T-cell (primary cell): ENCODE data around the gene IMMP1L. TPM values are rescaled to one million over a fixed set of nuclear protein-coding genes. Genes with fewer than 3 reads are reported as not detected.

Source experiments
- ATAC-seq, 4 experiments: fragments of 200-7000 bp in 3 of 4; fragments of 150-1000 bp in 1 of 4; cut with Tn5 transposase; replicated peaks in 1 of 4; 1 replicate in 3 of 4; 2 replicates in 1 of 4; pipeline ENCODE4 v1.10.0; 2021; ENCODE audit warnings: moderate library complexity in 3 of 4, mild to moderate bottlenecking in 2 of 4, moderate number of reproducible peaks in 1 of 4
- CTCF ChIA-PET, 2 donors: fragments of 300-600 bp; sonication (Branson Sonifier 250); formaldehyde crosslinking; loops; one replicate each; lab custom pipeline; 2022; ENCODE audit warnings: antibody characterized with exemption in 2 of 2; lab: Charles Lee
- POLR2A ChIA-PET, 2 donors: fragments of 300-600 bp; sonication (Branson Sonifier 250); formaldehyde crosslinking; loops; one replicate each; lab custom pipeline; 2022; ENCODE audit warnings: antibody characterized with exemption in 2 of 2; lab: Charles Lee
- DNase-seq, 35 experiments: peaks; one replicate each; pipeline versions ENCODE4 v3.0.0 to v3.0.0-alpha.2; 2013 to 2023
- H3K27ac ChIP-seq: one replicate; pipeline ENCODE4 v1.5.1; 2013; ENCODE audit warnings: low read length
- H3K27me3 ChIP-seq, 2 experiments: replicated peaks in 1 of 2; 1 replicate in 1 of 2; 2 replicates in 1 of 2; pipeline versions ENCODE4 v1.6.1 to v1.7.0; 2013; ENCODE audit warnings: low read length in 1 of 2, mixed read lengths in 1 of 2; ENCODE audit not compliant: control insufficient read depth in 2 of 2, insufficient read depth in 2 of 2; ENCODE audit errors: extremely low read depth in 1 of 2
- H3K36me3 ChIP-seq, 2 donors: 1 replicate in 1 of 2; 2 replicates in 1 of 2; pipeline versions ENCODE4 v1.6.1 to v1.7.0; 2013; ENCODE audit warnings: low read length in 1 of 2; ENCODE audit not compliant: control insufficient read depth in 2 of 2, insufficient read depth in 1 of 2; ENCODE audit errors: extremely low read depth in 1 of 2
- H3K4me1 ChIP-seq, 2 experiments: 1 replicate in 1 of 2; 2 replicates in 1 of 2; pipeline versions ENCODE4 v1.6.1 to v1.7.0; 2013; ENCODE audit warnings: low read length in 2 of 2, mixed read lengths in 1 of 2; ENCODE audit not compliant: insufficient read depth in 2 of 2, control insufficient read depth in 1 of 2; ENCODE audit errors: extremely low read depth in 1 of 2
- H3K4me3 ChIP-seq, 2 donors: 1 replicate in 1 of 2; 2 replicates in 1 of 2; pipeline versions ENCODE4 v1.5.1 to v1.7.0; 2013; ENCODE audit warnings: mild to moderate bottlenecking in 2 of 2, low read length in 1 of 2, moderate library complexity in 1 of 2; ENCODE audit not compliant: control insufficient read depth in 1 of 2; ENCODE audit errors: extremely low read depth in 1 of 2
- H3K9me3 ChIP-seq: 2 replicates; pipeline ENCODE4 v1.7.0; 2013
- H3K27ac Mint-ChIP-seq, 2 donors: one replicate each; pipeline ENCODE4 v1.8.0; 2020 to 2021; ENCODE audit warnings: mild to moderate bottlenecking in 2 of 2, mixed read lengths in 2 of 2
- H3K27me3 Mint-ChIP-seq, 2 donors: one replicate each; pipeline ENCODE4 v1.8.0; 2021 to 2022; ENCODE audit warnings: mixed read lengths in 2 of 2
- H3K36me3 Mint-ChIP-seq: one replicate; pipeline ENCODE4 v1.8.0; 2021; ENCODE audit warnings: mixed read lengths
- H3K4me1 Mint-ChIP-seq, 3 donors: one replicate each; pipeline ENCODE4 v1.8.0; 2020 to 2022; ENCODE audit warnings: mixed read lengths in 3 of 3, mild to moderate bottlenecking in 1 of 3
- H3K4me3 Mint-ChIP-seq, 3 donors: one replicate each; pipeline ENCODE4 v1.8.0; 2020 to 2022; ENCODE audit warnings: mild to moderate bottlenecking in 3 of 3, mixed read lengths in 3 of 3, moderate library complexity in 3 of 3
- H3K9me3 Mint-ChIP-seq, 3 donors: one replicate each; pipeline ENCODE4 v1.8.0; 2020 to 2022; ENCODE audit warnings: mixed read lengths in 3 of 3
- WGBS: methylation state at CpG from one replicate; pipeline ENCODE4 v1.1.5; 2013; ENCODE audit warnings: missing lambda C conversion rate; ENCODE audit not compliant: insufficient coverage; 5-methylcytosine and 5-hydroxymethylcytosine counted together
- total RNA-seq, 35 experiments: library from RNA in 6 of 35; stranded (reverse) in 6 of 35; fragments of 120-200 nt in 1 of 35; gene quantifications; one replicate each; pipeline versions ENCODE4 v1.2.1 to v1.2.4 and lab custom pipeline; 2013 to 2026

IMMP1L gene
- total RNA-seq, 5 donors from 2014 or later (not counting 1 experiment from before 2014, with no cell fraction given), result 8.2 to 16.3 (median 14.2) TPM

DNA sequence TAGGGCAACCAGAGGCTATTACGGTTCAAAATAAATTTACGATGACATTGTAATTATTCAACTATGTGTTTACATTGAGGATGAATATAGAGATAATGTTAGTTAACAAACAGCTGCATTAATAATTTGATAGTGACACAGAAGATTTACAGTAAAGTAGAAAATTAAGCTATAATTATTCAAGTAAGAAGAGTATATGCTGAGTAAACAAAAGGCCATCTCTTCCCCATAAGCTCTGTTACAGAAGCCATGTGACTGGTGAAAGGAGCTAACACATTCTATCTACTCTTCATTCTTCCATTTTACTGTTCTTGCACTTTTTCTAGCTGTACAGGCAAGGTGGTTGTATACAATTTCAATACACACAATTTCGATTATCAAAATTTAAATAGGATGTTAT, 54.2 kb downstream of the IMMP1L start:
- H3K4me1 ChIP-seq, result no peaks in the 10 kb centered on the region
- ChIA-PET CTCF (no interaction called here), POLR2A (no interaction called here)
- no peak overlapping the region for H3K27ac Mint-ChIP-seq
- ATAC-seq (no peak), DNase-seq (no peak)
- H3K27me3 ChIP-seq, result no peaks in the 10 kb centered on the region
- WGBS, result no CpG with 5 or more reads among the region's 3 CpGs
- no peak overlapping the region for H3K4me3 ChIP-seq
- H3K36me3 Mint-ChIP-seq, result peaks cover 60% of the 10 kb centered on the region
- H3K4me3 Mint-ChIP-seq, result no peak overlapping the region
- peaks cover 0 to 7% (median 2%) of the 10 kb centered on the region in 3 donors for H3K4me1 Mint-ChIP-seq
- peaks cover 0 to 5% of the 10 kb centered on the region in 2 donors for H3K36me3 ChIP-seq
- no peaks in the 10 kb centered on the region for H3K9me3 Mint-ChIP-seq
- no peaks in the 10 kb centered on the region for H3K9me3 ChIP-seq
- H3K27me3 Mint-ChIP-seq, result no peaks in the 10 kb centered on the region
- H3K27ac ChIP-seq, result no peak overlapping the region

DNA sequence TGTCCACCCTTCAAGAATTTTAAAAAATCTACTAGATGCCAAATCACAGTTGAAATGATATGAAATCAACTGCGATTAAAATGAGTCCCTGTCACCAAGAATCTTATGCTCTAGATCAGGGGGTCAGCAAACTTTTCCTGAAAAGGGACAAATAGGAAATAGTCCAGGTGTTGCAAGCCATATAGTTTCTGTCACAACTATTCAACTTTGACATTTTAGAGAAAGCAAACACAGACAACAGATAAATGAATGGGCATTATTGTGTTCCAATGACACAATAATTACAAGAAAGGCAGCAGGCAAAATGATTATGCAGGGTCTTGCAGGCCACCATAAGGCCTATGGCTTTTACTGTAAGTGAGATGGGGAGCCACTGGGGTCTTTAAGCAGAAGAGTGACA, 58.6 kb downstream of the IMMP1L start:
- H3K36me3 Mint-ChIP-seq, result peaks cover 65% of the 10 kb centered on the region
- ChIA-PET POLR2A (no interaction called here), CTCF (no interaction called here)
- H3K27ac Mint-ChIP-seq, result no peak overlapping the region
- Histone ChIP-seq H3K4me3 (no peak overlapping the region), H3K27ac (no peak overlapping the region), H3K4me1 (no peaks in the 10 kb centered on the region), H3K36me3 (peaks cover 3 to 5% of the 10 kb centered on the region in 2 donors), H3K9me3 (no peaks in the 10 kb centered on the region), H3K27me3 (no peaks in the 10 kb centered on the region)
- H3K4me1 Mint-ChIP-seq, result peaks cover 0 to 4% (median 0%) of the 10 kb centered on the region in 3 donors
- H3K4me3 Mint-ChIP-seq, result no peak overlapping the region
- H3K9me3 Mint-ChIP-seq, result no peaks in the 10 kb centered on the region
- 100% methylated on average over 1 of the region's 1 CpG for WGBS
- no peak for ATAC-seq
- H3K27me3 Mint-ChIP-seq, result no peaks in the 10 kb centered on the region
- no peak for DNase-seq

DNA sequence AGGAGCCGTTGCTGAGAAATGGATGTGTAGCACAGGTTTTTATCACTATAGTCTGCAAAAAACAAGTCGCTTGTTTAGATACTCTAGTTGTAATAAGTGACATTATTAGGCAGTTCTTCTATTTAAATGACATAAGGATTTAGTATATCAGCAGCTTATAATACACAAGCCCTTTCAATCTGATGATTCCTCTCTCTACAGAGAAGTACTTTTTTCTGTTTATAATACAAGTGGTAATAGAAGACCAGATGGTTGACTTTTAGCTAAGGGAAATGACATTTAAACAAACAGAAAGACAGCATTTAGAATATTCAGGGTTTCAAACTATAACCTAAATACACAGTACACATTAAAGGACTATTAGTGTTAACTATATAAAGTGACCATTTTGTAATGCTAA, 60.4 kb downstream of the IMMP1L start:
- Mint-ChIP-seq H3K4me1 (peaks cover 0 to 4% (median 0%) of the 10 kb centered on the region in 3 donors), H3K4me3 (no peak overlapping the region), H3K27me3 (no peaks in the 10 kb centered on the region), H3K9me3 (no peaks in the 10 kb centered on the region), H3K36me3 (peaks cover 62% of the 10 kb centered on the region), H3K27ac (no peak overlapping the region)
- WGBS, result no CpG with 5 or more reads among the region's 2 CpGs
- DNase-seq, result no peak
- Histone ChIP-seq H3K4me1 (no peaks in the 10 kb centered on the region), H3K4me3 (no peak overlapping the region), H3K27me3 (no peaks in the 10 kb centered on the region), H3K9me3 (no peaks in the 10 kb centered on the region), H3K27ac (no peak overlapping the region), H3K36me3 (peaks cover 3 to 5% of the 10 kb centered on the region in 2 donors)
- no peak for ATAC-seq
- POLR2A ChIA-PET, result interaction anchor here in 1 of 2 donors (0.5 kb wide), 1 partner anchor 19 kb away, joined by 5 read pairs; no protein-coding TSS in a partner anchor
- CTCF ChIA-PET, result no interaction called here

DNA sequence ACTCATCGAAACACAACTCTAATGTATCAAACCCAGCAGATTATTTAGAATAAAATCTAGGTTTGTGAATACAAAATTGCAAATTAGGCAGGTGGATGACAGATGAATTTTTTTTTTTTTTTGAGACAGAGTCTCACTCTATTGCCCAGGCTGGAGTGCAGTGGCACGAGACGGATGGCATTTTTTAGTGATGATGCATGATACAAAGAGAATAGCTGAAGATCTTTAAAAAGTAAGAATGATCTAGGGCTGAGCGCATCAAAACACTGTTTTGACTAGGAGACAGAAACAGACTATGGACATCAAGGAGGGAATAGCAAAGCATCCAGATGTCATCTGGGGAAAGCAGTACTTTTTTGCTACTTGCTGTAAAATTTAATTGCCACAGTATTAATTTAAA, 63.8 kb downstream of the IMMP1L start:
- no peaks in the 10 kb centered on the region for H3K27me3 ChIP-seq
- ChIA-PET CTCF (no interaction called here), POLR2A (no interaction called here)
- Mint-ChIP-seq H3K27ac (no peak overlapping the region), H3K36me3 (peaks cover 36% of the 10 kb centered on the region), H3K27me3 (no peaks in the 10 kb centered on the region), H3K4me1 (peaks cover 0 to 4% (median 0%) of the 10 kb centered on the region in 3 donors), H3K4me3 (no peak overlapping the region), H3K9me3 (no peaks in the 10 kb centered on the region)
- H3K27ac ChIP-seq, result no peak overlapping the region
- no peak for DNase-seq
- no peaks in the 10 kb centered on the region for H3K9me3 ChIP-seq
- peaks cover 0 to 3% of the 10 kb centered on the region in 2 donors for H3K36me3 ChIP-seq
- no peaks in the 10 kb centered on the region for H3K4me1 ChIP-seq
- 100% methylated on average over 2 of the region's 4 CpGs for WGBS
- H3K4me3 ChIP-seq, result no peak overlapping the region
- ATAC-seq, result no peak

DNA sequence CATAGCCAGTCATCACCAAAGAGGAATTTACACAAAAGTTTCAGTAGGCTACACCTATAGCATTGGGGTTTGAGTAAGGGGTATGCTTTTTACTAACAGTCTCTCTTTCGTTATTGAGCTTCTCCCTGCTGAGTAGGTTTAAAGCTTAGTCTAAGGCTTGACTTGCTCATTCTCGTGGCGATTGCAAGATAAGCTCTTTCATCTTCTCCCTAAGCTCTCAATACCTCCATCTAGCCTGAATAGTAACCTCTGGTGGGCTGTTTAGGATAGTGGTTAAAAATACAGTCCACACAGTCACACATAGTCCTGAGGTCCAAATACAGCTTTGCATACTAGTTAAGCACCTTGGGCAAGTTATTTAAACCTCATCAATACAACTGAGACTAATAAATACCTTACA, 65.6 kb downstream of the IMMP1L start:
- no peak for ATAC-seq
- POLR2A ChIA-PET, result no interaction called here
- H3K4me3 Mint-ChIP-seq, result no peak overlapping the region
- H3K4me3 ChIP-seq, result no peak overlapping the region
- H3K9me3 Mint-ChIP-seq, result peaks cover 3 to 6% (median 6%) of the 10 kb centered on the region in 3 donors
- DNase-seq, result no peak
- H3K36me3 ChIP-seq, result peaks cover 0 to 3% of the 10 kb centered on the region in 2 donors
- no peaks in the 10 kb centered on the region for H3K4me1 ChIP-seq
- no peaks in the 10 kb centered on the region for H3K27me3 ChIP-seq
- H3K27ac Mint-ChIP-seq, result no peak overlapping the region
- H3K9me3 ChIP-seq, result no peaks in the 10 kb centered on the region
- WGBS, result no CpG with 5 or more reads among the region's 3 CpGs
- H3K36me3 Mint-ChIP-seq, result peaks cover 30% of the 10 kb centered on the region
- peaks cover 3 to 9% (median 7%) of the 10 kb centered on the region in 3 donors for H3K4me1 Mint-ChIP-seq
- no peak overlapping the region for H3K27ac ChIP-seq
- CTCF ChIA-PET, result no interaction called here
- H3K27me3 Mint-ChIP-seq, result no peaks in the 10 kb centered on the region

DNA sequence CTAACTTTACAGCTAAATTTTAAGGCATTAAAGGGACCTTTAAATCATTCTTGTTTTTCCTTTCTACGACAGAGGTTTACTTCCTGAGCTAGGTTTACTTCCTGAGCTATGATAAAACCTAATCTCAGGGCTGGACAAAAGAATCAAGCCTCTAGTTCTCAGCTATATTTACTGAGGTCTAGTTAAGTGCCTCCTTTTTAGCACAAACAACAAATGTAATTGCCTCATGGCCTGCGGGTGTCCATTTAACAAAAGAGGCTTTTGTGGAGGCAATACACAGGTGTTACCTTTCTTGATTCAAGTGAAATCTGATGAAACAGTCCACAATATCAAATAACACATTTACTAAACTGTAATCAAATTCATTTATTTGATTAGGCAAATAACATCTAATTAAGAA, 67.3 kb downstream of the IMMP1L start:
- Histone ChIP-seq H3K36me3 (peaks cover 0 to under 1% of the 10 kb centered on the region in 2 donors), H3K4me3 (no peak overlapping the region), H3K27ac (no peak overlapping the region), H3K9me3 (peaks cover 4% of the 10 kb centered on the region), H3K4me1 (no peaks in the 10 kb centered on the region), H3K27me3 (no peaks in the 10 kb centered on the region)
- CTCF ChIA-PET, result no interaction called here
- ATAC-seq (no peak), DNase-seq (no peak)
- H3K9me3 Mint-ChIP-seq, result peaks cover 3 to 12% (median 6%) of the 10 kb centered on the region in 3 donors
- POLR2A ChIA-PET, result no interaction called here
- 80% methylated on average over 1 of the region's 2 CpGs for whole genome bisulfite sequencing
- peaks cover 11 to 22% (median 11%) of the 10 kb centered on the region in 3 donors for H3K4me1 Mint-ChIP-seq
- no peaks in the 10 kb centered on the region for H3K27me3 Mint-ChIP-seq
- no peak overlapping the region for H3K4me3 Mint-ChIP-seq
- peaks cover 19% of the 10 kb centered on the region for H3K36me3 Mint-ChIP-seq
- H3K27ac Mint-ChIP-seq, result no peak overlapping the region

DNA sequence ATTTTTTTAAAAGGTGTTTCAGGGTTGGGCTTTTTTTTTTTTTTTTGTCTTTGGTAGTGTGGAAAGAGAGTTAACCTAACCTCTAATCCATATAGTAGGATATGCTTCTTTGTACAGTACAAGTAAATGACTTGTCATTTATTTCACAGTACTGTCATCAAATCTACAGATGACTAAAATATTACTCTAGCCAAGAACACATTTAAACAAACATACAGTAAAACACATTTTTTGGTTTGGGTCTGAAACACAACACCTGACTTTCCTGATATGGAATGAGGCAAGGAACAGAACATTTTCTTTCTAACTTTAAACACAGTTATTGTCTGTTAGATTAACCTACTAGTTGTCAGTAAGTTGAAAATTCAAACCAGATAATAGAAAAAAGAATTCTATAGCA, 68.1 kb downstream of the IMMP1L start:
- no peak for ATAC-seq
- peaks cover 13% of the 10 kb centered on the region for H3K36me3 Mint-ChIP-seq

More for the DNA sequence above, 68.1 kb downstream of the IMMP1L start:
- H3K4me1 ChIP-seq, result no peaks in the 10 kb centered on the region
- no peak overlapping the region for H3K4me3 ChIP-seq
- DNase-seq, result no peak
- H3K9me3 ChIP-seq, result peaks cover 4% of the 10 kb centered on the region
- no peaks in the 10 kb centered on the region for H3K27me3 Mint-ChIP-seq
- no peaks in the 10 kb centered on the region for H3K27me3 ChIP-seq
- no peak overlapping the region for H3K27ac Mint-ChIP-seq
- peaks cover 11 to 22% (median 12%) of the 10 kb centered on the region in 3 donors for H3K4me1 Mint-ChIP-seq
- CTCF ChIA-PET, result no interaction called here
- no peak overlapping the region for H3K4me3 Mint-ChIP-seq
- peaks cover 3 to 12% (median 6%) of the 10 kb centered on the region in 3 donors for H3K9me3 Mint-ChIP-seq
- POLR2A ChIA-PET, result no interaction called here
- H3K27ac ChIP-seq, result no peak overlapping the region
- no peaks in the 10 kb centered on the region for H3K36me3 ChIP-seq
